Keratinocyte (primary cell): Measurements from ENCODE around the gene KCNMA1.

ENCODE experiments used
- EZH2 ChIP-seq: IDR thresholded peaks from one replicate; pipeline ENCODE4 v1.6.1; 2012; ENCODE audit warnings: inconsistent platforms, mild to moderate bottlenecking, low read length, moderate library complexity
- TF ChIP-seq, protein P1 (sequence below), 3 experiments: IDR thresholded peaks in 1 of 3; conservative IDR thresholded peaks in 1 of 3; optimal IDR thresholded peaks in 1 of 3; 2 replicates in 2 of 3; 3 replicates in 1 of 3; pipeline versions ENCODE3 to v1.5.1; 2011; ENCODE audit warnings: low read length in 3 of 3, mild to moderate bottlenecking in 3 of 3, moderate library complexity in 2 of 3, control low read depth in 1 of 3, inconsistent platforms in 1 of 3; ENCODE audit not compliant: insufficient read depth in 2 of 3; ENCODE audit errors: extremely low read depth in 1 of 3

DNA sequence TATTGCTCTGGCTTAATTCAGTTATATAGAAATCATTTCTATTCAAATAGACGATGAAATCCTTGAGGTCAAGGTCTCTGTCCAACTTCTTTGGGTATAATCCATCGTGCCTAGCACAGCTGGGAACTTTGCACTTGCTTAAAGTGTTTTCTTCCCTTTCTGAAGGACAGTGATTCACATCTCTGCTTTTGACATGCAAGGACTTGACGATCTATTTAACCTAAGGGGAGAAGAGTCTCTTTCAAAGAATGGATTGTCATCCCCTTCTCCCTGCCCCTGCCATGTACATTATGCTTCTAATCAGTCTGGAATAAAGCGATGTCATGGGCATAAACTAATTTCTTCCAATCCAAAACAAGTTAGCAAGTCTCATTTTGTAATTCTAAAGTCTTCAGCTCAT lies 488.6 kb downstream of the KCNMA1 start:
- TF ChIP-seq, protein P1, sequence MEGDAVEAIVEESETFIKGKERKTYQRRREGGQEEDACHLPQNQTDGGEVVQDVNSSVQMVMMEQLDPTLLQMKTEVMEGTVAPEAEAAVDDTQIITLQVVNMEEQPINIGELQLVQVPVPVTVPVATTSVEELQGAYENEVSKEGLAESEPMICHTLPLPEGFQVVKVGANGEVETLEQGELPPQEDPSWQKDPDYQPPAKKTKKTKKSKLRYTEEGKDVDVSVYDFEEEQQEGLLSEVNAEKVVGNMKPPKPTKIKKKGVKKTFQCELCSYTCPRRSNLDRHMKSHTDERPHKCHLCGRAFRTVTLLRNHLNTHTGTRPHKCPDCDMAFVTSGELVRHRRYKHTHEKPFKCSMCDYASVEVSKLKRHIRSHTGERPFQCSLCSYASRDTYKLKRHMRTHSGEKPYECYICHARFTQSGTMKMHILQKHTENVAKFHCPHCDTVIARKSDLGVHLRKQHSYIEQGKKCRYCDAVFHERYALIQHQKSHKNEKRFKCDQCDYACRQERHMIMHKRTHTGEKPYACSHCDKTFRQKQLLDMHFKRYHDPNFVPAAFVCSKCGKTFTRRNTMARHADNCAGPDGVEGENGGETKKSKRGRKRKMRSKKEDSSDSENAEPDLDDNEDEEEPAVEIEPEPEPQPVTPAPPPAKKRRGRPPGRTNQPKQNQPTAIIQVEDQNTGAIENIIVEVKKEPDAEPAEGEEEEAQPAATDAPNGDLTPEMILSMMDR (optimal IDR thresholded peaks at IDR 0.05 in 1 of 3, IDR thresholded peaks at IDR 0.05 in 1 of 3, conservative IDR thresholded peaks at IDR 0.05 in 1 of 3; ENCODE audit: extremely low read depth in 1 of 3, insufficient read depth in 2 of 3, low read length in 3 of 3) = no peak
- TF ChIP-seq EZH2 = no peak
